Left ventricle myocardium superior (tissue), 1 donor: Measurements from ENCODE around the gene JMJD7. TPM values are rescaled to one million over a fixed set of nuclear protein-coding genes. Genes with fewer than 3 reads are reported as not detected.
A peak's percentile ranks its signal among the peaks of the same experiment; 100 is the strongest.

Experiments used
- ATAC-seq: fragments of 200-7000 bp; cut with Tn5 transposase; one replicate; pipeline ENCODE4 v1.9.1; 2020; ENCODE audit warnings: mild to moderate bottlenecking, moderate library complexity
- DNase-seq: peaks from one replicate; pipeline ENCODE4 v3.0.0-alpha.2; 2020
- intact Hi-C: fragments of 100-400 bp; cut with micrococcal nuclease; formaldehyde crosslinking; loops from one replicate; pipeline ENCODE4 v1.11.0; 2022
- total RNA-seq: library from RNA; stranded (reverse); fragmentation: NEBNext Ultra II Directional; extraction: Animal tissue kit (Norgen Biotek cat#: 25700); gene quantifications from one replicate; pipeline ENCODE4 v1.2.1, GENCODE V29; 2021
- donor health status: DM: no; HTN: yes; CAD: no; lungs with severe emphysema.

Gene JMJD7
- total RNA-seq, 1 donor from 2014 or later, result 16.7 TPM

GRCh38 chr15:41798607-41799487 lies 29.0 kb upstream of the JMJD7 start:
- intact Hi-C loops, result no loop called here
- ATAC-seq, result peak; percentile 63
- DNase-seq, result no peak

DNA sequence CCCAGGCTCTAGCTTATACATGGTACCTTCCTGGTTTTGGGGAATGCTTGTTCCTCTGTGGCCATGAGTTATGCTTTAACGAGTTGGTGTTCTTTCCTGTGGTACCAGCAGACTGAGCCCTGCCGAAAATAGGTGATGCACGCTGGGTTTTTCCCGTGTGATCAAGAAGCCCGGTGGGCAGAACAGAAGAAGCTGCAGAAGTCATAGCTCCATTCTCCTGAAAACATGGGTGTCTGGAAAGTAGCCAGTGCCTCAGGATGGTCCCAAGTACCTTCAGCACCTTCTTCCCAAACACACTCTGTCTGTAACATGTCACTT lies 28.4 kb upstream of the JMJD7 start:
- DNase-seq (no peak), ATAC-seq (no peak)
- intact Hi-C loops, result no loop called here

DNA sequence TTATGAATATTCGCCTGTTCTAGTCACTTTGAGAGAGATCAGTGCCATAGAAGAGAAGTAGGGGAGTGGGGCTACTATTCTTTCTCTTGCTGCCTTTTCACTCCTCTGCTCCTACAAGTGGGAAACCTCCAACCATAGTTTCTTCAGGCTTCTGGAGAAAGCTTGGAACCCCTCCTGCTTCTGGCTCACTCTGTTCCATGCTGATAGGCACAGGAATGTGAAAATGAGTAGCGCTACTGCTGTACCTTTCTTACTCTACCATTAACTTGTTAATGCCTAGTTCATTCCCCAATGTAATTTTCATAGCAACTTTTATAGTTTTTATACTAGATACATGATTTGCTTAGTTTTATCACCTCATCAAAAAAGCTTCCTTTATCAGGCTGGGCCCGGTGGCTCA lies 26.7 kb upstream of the JMJD7 start:
- DNase-seq, result no peak
- no peak for ATAC-seq
- intact Hi-C loops, result no loop called here

DNA sequence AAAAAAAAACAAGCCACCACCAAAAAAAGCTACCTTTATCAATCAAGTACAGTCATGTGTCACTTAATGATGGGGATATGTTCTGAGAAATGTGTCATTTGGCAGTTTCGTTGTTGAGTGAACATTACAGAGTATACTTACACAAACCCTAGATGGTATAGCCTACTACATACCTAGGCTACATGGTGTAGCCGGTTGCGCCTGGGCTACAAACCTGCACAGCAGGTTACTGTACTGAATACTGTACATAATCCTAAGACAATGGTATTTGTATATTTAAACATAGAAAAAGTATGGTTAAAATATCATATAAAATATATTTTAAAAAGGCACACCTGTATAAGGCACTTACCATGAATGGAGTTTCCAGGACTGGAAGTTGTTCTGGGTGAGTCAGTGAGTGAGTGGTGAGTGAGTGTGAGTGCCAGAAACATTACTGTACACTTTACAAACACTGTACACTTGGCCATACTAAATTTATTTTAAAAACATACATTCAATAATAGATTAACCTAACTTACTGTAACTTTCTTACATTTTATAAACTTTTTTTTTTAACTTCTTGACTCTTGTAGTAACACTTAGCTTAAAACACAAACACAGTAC lies 25.9 kb upstream of the JMJD7 start:
- ATAC-seq, result no peak

GRCh38 chr15:41804361-41804760 lies 23.5 kb upstream of the JMJD7 start:
- intact Hi-C loops, result no loop called here

More for the DNA sequence above, 25.9 kb upstream of the JMJD7 start:
- no peak for DNase-seq
- intact Hi-C loops, result no loop called here

DNA sequence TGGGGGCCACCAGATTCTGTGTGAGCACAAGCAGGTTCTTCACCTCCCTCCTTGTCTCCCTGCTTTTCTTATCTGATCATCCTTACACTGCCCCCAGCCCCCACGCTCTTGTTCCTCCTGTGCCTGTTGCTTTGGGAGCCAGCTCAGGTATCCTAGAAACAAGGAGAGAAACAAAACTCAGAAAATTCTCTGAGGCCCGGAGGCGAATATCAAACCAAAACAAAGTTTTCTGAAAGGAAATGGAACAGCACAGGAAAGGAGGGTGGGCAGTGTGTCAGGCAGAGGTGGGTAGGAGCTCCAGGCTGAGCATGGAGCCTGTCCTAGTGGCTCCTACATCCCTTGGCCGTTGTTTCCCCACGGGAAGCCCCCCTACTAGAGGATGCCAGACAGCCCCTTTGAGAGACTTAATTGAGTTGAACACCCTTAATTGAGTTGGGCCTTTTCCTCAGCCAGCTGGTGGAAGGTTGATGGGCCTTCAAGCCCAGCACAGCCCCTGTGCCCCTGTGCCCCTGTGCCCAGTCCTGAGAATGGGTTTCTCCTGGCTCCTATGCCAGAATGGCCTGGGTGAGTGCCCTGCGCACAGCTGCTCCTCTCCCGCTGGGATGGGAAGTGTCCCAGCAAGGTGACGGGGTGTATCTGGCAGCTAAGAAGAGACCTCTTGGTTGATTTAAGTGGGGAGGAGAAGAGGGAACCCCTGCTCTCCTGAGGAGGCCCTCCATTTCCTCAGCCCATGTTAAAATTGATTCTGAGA lies 22.8 kb upstream of the JMJD7 start:
- intact Hi-C loops, result no loop called here
- DNase-seq, result no peak
- no peak for ATAC-seq

More at GRCh38 chr15:41804361-41804760, 23.5 kb upstream of the JMJD7 start:
- ATAC-seq (no peak), DNase-seq (no peak)

DNA sequence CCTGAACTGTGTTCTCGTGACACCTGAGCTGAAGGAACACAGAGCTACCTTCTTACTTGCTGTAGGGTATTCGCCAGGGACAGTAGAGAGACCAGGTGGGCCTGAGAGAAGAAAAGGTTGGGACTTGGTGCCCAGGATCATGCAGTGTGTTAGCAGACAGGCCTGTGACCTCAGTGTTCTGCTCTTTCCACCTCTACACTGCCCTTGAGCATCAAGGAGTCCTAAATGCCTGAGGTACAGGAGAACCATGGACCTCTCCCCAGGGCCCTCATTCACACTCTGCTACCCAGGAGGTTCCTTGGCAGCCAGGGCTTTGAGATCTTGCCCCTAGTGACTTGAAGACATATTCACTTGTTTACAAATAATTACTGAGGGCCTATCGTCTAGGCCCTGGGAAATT lies 22.2 kb upstream of the JMJD7 start:
- intact Hi-C loops, result no loop called here
- ATAC-seq (no peak), DNase-seq (no peak)

DNA sequence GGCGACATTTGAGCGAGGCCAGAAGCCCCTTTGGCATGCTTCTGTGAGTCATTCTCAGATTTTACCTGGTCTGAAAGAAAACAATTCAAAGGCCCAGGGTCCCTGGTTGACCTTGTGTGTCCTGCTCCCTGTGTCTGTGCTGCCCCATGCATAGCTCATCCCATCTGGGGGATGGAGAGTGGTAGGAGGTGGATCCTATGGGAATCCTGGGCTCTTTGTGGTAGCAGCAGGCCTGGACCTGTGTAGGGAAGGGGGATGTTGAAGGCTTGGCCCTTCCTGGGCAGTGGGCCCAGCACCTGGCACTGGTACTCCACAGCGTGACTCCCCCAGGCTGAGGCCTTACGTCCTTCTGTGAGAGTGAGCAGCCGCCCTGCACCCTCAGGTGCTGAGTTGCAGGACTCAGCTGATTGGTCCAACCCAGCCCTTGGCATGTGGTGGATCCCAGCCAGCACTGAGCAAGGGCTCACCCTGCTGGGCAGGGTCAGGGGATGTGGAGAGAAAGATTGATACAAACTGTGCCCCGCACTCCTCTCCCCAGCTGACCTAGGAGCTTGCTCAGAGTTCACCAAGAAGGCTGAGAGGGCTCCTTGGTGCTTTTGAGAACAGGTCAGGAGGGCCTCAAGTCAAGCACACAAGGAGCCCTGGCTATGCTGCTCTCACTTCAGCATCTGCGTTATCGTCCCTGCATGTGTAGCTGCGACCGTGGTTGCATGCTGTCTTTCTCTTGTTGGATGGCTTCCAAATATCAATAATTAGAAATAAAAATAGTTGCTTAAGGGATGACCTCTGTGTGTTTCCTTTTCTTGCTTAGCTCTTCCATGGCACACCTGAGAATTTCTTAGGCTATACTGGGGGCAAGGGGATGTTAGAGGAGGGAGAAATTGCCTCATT lies 21.4 kb upstream of the JMJD7 start:
- intact Hi-C loops, result no loop called here
- DNase-seq (peak; percentile 72), ATAC-seq (peak; percentile 87)

GRCh38 chr15:41809121-41809520 lies 18.8 kb upstream of the JMJD7 start:
- no peak for ATAC-seq
- intact Hi-C loops, result no loop called here
- DNase-seq, result no peak

- DNase-seq, result no peak
- intact Hi-C loops, result loop anchor here (5.0 kb wide), 1 partner anchor 37 kb away; the partner anchor contains the start of gene MAPKBP1
Observed at GRCh38 chr15:41809526-41810220, 18.2 kb upstream of the JMJD7 start.

GRCh38 chr15:41810651-41811431 lies 17.1 kb upstream of the JMJD7 start:
- intact Hi-C loops, result loop anchor here (5.0 kb wide), 1 partner anchor 39 kb away; the partner anchor contains the start of gene MAPKBP1
- no peak for ATAC-seq

More at GRCh38 chr15:41809526-41810220, 18.2 kb upstream of the JMJD7 start:
- no peak for ATAC-seq

GRCh38 chr15:41811432-41812195 lies 16.3 kb upstream of the JMJD7 start:
- DNase-seq (peak; percentile 89), ATAC-seq (peak; percentile 90)
- intact Hi-C loops, result loop anchor here (5.0 kb wide), 1 partner anchor 39 kb away; the partner anchor contains the start of gene MAPKBP1

More at GRCh38 chr15:41810651-41811431, 17.1 kb upstream of the JMJD7 start:
- DNase-seq, result no peak

DNA sequence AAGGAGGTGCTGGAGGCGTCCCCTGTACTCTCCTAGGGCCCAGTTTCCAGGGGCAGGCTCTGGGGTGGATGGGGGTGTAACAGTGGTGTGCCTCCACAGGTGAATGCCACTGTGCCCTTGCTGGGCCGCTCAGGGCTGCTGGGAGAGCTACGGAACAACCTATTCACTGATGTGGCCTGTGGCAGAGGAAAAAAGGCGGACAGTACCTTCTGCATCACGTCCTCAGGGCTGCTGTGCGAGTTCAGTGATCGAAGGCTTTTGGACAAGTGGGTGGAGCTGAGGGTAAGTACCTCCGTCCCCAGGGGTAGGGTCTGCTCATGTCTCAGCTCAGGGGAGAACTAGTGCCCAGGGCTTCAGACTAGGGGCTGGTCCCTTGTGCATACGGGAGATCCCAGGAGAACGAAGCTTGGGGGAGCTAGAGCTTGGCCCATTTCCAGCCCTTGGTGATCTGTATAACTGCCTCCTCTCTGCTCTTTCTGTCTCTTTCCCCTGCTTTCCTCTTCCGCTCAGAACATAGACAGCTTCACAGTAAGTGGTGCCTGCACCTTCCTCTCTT lies 15.0 kb upstream of the JMJD7 start:
- intact Hi-C loops, result loop anchor here (5.0 kb wide), 1 partner anchor 41 kb away; the partner anchor contains the start of gene MAPKBP1
- ATAC-seq (no peak), DNase-seq (no peak)

DNA sequence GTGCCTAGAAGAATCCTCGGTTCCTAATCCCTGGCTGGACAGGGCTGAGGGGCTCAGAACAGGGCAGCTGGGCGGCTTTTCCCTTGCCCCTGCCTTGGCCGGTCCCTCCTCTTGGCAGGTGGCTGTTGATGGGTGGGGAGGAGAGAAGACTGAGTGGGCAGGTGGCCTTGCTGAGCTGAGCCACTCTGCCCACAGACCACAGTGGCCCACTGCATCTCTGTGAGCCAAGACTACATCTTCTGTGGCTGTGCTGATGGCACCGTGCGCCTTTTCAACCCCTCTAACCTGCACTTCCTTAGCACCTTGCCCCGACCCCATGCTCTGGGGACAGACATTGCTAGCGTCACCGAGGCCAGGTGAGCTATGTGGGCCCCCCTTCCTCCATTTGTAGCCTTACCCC lies 14.5 kb upstream of the JMJD7 start:
- DNase-seq, result no peak

DNA sequence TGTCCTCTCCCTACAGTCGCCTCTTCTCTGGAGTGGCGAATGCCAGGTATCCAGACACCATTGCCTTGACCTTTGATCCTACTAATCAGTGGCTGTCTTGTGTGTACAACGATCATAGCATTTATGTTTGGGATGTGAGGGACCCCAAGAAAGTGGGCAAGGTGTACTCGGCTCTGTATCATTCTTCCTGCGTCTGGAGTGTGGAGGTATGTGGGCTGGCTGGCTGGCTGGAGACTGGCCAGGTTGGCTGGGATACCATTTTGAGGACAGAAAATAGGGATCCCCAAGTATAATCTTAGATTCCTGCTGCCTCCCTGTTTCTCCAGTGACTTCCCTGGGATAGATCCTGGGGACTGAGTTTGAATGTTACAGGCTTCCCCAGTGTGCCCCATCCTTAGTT lies 13.4 kb upstream of the JMJD7 start:
- ATAC-seq (no peak), DNase-seq (no peak)
- intact Hi-C loops, result loop anchor here (5.0 kb wide), 1 partner anchor 42 kb away; the partner anchor contains the start of gene MAPKBP1

More for the DNA sequence above, 14.5 kb upstream of the JMJD7 start:
- intact Hi-C loops, result loop anchor here (5.0 kb wide), 1 partner anchor 41 kb away; the partner anchor contains the start of gene MAPKBP1
- no peak for ATAC-seq

DNA sequence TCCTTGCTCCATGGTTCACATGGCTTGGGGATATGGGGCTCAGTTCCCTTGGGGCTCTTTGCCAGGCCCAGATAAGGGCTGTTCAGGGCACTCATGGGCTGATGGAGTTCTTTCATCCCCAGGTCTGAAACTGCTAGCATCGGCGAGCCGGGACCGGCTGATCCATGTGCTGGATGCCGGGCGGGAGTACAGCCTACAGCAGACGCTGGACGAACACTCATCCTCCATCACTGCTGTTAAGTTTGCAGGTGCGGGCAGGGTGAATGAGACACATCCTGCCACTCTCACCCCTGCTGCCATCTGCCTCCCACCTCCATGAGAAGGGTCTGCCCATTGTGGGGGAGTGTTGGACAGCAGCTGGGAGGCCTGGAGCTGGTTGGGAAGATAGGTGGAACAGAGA lies 11.1 kb upstream of the JMJD7 start:
- DNase-seq (no peak), ATAC-seq (no peak)
- intact Hi-C loops, result no loop called here
